Inferior parietal cortex (tissue), 1 donor: Measurements from ENCODE around the gene ST7.

Source experiments
- DNase-seq: peaks from one replicate; pipeline ENCODE4 v3.0.0-alpha.2; 2016; ENCODE audit errors: extremely low spot score

Gene ST7

DNA sequence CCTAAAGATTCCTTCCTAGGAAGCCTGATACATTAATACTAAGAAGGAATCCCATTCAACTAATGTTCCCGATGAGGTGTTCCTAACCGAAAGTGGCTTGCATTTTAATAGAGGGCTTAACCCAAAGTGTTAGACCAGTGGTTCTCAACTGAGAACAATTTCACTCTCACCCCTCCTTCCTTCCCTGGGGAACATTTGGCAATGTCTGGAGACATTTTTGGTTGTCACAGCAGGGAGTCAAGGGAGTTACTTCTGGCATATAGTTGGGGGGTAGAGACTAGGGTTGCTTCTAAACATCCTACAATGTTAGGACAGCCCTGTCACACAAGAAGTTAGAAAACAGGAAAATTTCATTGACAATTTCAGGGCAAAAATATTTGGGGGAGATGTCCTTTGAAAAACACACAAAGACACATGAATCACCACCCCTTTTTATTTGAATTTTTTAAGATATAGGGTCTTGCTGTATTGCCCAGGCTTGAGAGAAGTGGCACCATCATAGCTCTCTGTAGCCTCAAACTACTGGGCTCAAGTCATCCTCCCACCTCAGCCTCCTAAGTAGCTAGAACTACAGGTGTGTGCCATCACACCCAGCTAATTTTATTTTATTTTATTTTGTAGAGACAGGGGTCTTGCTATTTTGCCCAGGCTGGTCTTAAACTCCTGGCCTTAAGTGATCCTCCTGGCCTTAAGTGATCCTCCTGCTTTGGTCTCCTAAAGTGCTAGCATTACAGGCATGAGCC is 318.9 kb downstream of the ST7 start:
- no peak for DNase-seq

DNA sequence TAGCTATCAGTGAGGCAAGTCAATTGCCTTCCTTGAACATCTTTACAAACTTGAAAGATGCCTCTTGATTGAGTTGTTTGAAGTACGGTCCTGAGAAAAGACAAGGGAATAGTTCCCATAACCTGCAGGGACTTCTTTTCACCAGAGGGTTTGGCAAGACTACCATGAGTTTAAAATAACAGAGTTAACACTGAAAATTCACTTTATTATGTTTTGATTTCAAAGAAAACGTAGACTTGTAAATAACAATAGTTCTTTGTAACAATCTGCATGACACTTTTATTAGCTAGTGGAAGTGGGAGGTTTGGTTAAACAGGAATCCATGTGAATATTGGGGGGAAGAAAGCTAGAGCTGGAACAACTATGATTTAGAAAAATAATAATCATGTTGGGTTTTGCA is 320.0 kb downstream of the ST7 start:
- DNase-seq, result no peak

DNA sequence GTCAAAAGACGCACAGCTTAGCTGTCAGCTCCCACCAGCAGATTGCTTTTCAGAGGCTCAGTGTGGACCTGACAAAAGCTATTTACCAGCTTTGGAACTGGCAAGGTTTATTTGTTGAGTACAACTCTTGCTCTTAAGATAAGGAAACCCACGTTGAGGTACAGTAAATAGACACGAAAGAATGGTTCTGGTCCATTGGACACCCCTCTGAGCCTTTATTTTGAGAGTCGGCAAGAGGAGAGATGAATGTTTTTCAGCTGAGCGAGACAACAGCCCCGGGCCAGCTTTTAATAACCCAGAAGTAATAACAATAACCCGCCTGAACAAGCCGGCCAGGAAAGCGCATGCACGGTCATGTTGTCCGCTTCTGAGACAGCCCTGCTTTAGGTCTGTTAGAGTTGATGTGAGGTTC is 320.5 kb downstream of the ST7 start:
- no peak for DNase-seq

DNA sequence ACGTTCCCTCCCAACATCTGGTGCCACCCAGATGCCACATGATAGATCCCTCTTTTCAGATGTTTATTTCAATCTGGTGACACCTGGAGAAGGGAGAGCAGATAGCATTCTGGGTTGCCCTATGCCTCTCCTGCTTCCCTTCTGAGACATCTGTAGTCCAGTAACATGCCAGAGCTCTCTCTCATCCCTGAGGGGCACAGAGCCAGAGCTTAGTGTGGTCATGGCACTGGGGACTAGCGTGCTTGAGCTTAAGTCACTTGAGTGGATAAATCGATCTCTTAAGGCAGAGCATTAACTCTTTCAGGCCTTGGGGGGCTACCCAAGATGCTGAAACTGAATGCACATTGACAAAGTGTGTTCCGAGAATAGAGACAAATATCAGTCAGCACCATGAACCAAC is 321.6 kb downstream of the ST7 start:
- no peak for DNase-seq

DNA sequence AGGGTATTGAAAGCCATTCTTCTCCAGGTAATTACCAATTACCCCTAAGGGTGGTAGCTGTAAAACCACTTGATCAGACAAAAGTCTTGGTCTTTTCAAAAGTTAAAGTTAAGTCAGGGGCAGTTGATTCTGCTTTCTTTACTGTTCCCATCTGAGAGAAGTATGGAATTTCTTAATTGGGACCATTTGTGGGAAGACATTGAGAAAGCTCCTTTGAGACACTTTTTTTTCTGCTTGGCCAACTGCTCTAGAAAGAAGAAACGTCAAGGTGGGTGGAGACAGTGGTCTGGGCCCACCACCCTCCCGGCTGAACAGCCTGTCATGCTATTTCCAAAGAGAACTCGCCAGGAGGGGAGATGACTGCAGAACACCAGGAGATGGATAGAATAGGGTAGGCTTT is 324.3 kb downstream of the ST7 start:
- no peak for DNase-seq

DNA sequence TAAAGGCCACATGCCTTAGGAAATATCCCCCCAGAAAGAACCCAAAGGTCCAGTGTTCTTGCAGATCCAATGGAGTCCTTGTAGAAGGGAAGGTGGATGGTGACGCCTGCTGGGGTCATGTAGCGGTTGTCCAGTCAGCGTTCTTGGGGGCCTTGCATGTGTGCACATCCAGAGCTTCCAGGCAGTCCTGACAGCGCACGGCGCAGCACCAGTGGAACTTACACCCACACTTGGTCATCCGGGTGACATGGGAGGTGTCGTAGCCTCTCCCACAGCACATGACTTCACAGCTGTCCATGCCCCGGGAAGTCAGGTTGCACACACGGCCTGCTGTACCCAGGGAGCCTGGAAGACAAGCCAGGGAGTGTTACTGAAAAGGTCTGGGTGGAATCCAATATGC is 324.7 kb downstream of the ST7 start:
- no peak for DNase-seq

DNA sequence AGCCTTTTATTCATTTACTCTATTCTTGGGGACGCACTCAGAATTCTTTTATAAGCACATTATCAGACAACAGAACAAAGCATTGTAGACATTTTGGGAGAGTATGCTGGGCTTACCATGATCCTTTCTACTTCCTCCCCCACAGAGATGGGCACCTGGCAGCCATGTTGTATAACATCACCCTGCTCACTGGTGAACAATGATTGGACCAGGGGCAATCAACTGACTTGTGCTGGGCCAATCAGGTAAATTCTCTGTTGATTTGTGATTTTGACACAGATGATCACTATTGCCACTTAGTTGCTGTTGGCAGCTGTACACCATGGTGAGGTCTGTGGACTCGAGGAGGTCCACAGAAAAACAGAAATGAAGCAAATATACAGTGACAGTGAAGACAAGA is 325.9 kb downstream of the ST7 start:
- no peak for DNase-seq
